ENCODE measurements around the gene SS18L1.

DNA sequence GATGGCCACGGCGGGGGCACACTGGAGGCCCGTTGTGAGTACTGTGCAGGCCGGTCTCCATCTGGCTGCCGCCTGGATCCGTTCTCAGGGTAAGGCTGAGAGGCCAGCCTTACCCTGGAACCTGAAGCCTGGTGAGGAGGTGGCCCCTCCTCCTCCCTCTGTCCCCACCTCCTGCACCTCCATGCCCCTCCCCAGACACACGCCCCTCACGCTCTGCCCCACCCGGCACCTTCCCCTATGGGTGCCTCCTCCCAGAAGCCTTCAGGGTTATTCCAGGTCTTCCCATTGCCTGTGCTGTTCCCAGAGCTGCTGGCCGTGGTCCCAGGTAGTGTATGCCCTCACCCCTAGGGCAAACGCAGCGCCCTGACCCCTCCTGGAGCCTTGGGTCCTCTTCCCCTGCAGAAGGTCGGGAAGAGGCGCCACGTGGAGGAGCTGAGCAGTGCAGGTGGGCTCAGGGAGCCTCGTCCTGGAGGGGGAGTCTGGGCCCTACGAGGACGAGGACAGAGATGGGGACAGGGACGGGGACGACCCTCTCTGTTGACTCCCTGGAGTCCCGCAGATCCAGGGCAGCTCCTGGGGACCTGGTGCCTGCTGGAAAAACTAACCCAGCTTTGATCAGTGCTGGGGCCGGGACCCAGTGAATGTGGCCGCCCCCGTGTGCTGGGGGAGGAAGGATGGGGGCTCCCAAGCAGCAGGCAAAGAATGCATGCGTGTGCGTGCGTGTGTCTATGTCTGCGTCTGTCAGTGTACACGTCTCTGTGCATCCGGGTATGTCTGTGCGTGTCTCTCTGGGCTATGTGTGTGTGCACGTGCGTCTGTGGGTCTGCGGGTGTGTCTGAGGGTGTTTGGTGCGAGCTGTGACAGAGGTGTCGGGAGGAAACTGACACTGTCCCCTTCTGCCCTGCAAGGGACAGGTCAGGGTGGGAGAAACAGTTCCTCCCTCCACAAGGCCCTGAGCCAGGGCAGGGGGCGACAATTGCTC is 84.7 kb downstream of the SS18L1 start:
- TF ChIP-seq, protein P1, sequence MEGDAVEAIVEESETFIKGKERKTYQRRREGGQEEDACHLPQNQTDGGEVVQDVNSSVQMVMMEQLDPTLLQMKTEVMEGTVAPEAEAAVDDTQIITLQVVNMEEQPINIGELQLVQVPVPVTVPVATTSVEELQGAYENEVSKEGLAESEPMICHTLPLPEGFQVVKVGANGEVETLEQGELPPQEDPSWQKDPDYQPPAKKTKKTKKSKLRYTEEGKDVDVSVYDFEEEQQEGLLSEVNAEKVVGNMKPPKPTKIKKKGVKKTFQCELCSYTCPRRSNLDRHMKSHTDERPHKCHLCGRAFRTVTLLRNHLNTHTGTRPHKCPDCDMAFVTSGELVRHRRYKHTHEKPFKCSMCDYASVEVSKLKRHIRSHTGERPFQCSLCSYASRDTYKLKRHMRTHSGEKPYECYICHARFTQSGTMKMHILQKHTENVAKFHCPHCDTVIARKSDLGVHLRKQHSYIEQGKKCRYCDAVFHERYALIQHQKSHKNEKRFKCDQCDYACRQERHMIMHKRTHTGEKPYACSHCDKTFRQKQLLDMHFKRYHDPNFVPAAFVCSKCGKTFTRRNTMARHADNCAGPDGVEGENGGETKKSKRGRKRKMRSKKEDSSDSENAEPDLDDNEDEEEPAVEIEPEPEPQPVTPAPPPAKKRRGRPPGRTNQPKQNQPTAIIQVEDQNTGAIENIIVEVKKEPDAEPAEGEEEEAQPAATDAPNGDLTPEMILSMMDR (IDR thresholded peaks at IDR 0.05; ENCODE audit: poor library complexity), result no peak
- no peak for TF ChIP-seq EZH2phosphoT487 (IDR thresholded peaks at IDR 0.05; ENCODE audit: low read depth, severe bottlenecking, unreplicated experiment)
- no peak for TF ChIP-seq EZH2 (IDR thresholded peaks at IDR 0.05; ENCODE audit: borderline replicate concordance)
